Naive thymus-derived CD8-positive, alpha-beta T cell (primary cell): ENCODE measurements around the gene AFF4. TPM values are rescaled to one million over a fixed set of nuclear protein-coding genes. Genes with fewer than 3 reads are reported as not detected.

ENCODE experiments used
- ATAC-seq, 2 donors: fragments of 150-1000 bp; cut with Tn5 transposase in 1 of 2; sonication (Bioruptor Pico), chemical (Tn5 transposase) in 1 of 2; 1 replicate in 1 of 2; 2 replicates in 1 of 2; pipeline ENCODE4 v1.10.0; 2021; ENCODE audit warnings: mild to moderate bottlenecking in 2 of 2, moderate library complexity in 2 of 2
- POLR2A ChIA-PET: fragments of 350-600 bp; sonication (Branson Sonifier 250); formaldehyde crosslinking; loops from one replicate; lab custom pipeline; 2021; ENCODE audit warnings: antibody characterized with exemption; lab: Charles Lee
- DNase-seq, 10 donors: peaks; one replicate each; pipeline versions ENCODE4 v3.0.0 to v3.0.0-alpha.2; 2020 to 2022
- H3K27ac Mint-ChIP-seq, 10 donors: one replicate each; pipeline ENCODE4 v1.8.0; 2020 to 2022; ENCODE audit warnings: mild to moderate bottlenecking in 10 of 10, mixed read lengths in 10 of 10, moderate library complexity in 4 of 10, inconsistent platforms in 1 of 10
- H3K27me3 Mint-ChIP-seq, 5 donors: one replicate each; pipeline ENCODE4 v1.8.0; 2021 to 2022; ENCODE audit warnings: mixed read lengths in 5 of 5
- H3K36me3 Mint-ChIP-seq, 3 donors: one replicate each; pipeline ENCODE4 v1.8.0; 2020 to 2022; ENCODE audit warnings: mixed read lengths in 3 of 3, mild to moderate bottlenecking in 2 of 3, inconsistent platforms in 1 of 3
- H3K4me1 Mint-ChIP-seq, 4 donors: one replicate each; pipeline ENCODE4 v1.8.0; 2021 to 2022; ENCODE audit warnings: mixed read lengths in 4 of 4
- H3K4me3 Mint-ChIP-seq, 10 donors: one replicate each; pipeline ENCODE4 v1.8.0; 2020 to 2022; ENCODE audit warnings: mild to moderate bottlenecking in 10 of 10, mixed read lengths in 10 of 10, moderate library complexity in 6 of 10, inconsistent platforms in 1 of 10
- H3K9me3 Mint-ChIP-seq, 9 donors: one replicate each; pipeline ENCODE4 v1.8.0; 2020 to 2022; ENCODE audit warnings: mixed read lengths in 9 of 9, mild to moderate bottlenecking in 3 of 9, inconsistent platforms in 1 of 9, moderate library complexity in 1 of 9
- polyA plus RNA-seq, 3 donors: library from polyadenylated mRNA; unstranded; fragments of 300-500 nt; fragmentation: Illumina TruSeq; gene quantifications; one replicate each; pipeline ENCODE4 v1.2.3, GENCODE V29; 2021
- total RNA-seq, 8 experiments: library from RNA in 2 of 8; stranded (reverse) in 2 of 8; gene quantifications; one replicate each; pipeline ENCODE4 v1.2.3 and lab custom pipeline; 2021 to 2026

Gene AFF4
- total and polyA plus RNA-seq, 5 experiments from 2014 or later, result 16.5 to 74.4 (median 20.9) TPM

DNA sequence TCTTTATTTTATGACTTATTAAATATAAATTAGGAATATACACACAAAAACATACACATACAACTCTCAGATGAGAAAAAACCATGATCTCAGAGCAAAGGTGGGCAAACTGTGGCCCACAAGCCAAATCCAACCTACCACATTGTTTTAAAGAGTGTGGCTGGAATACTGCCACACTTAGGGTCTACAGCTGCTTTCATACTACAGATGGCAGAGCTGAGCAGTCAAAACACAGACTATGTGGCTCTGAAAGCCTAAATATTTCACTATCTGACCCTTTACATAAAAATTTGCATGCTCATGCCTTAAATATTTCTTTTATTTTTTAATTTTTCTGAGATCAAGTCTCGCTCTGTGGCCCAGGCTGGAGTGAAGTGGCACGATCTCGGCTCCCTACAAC, 61.7 kb downstream of the AFF4 start:
- Mint-ChIP-seq H3K27ac (no peak overlapping the region), H3K36me3 (peaks cover 0 to 66% (median 10%) of the 10 kb centered on the region in 3 donors), H3K27me3 (no peaks in the 10 kb centered on the region), H3K4me3 (no peak overlapping the region), H3K4me1 (peaks cover 5 to 14% (median 13%) of the 10 kb centered on the region in 4 donors), H3K9me3 (no peaks in the 10 kb centered on the region)
- ATAC-seq (no peak), DNase-seq (no peak)
- POLR2A ChIA-PET, result no interaction called here

DNA sequence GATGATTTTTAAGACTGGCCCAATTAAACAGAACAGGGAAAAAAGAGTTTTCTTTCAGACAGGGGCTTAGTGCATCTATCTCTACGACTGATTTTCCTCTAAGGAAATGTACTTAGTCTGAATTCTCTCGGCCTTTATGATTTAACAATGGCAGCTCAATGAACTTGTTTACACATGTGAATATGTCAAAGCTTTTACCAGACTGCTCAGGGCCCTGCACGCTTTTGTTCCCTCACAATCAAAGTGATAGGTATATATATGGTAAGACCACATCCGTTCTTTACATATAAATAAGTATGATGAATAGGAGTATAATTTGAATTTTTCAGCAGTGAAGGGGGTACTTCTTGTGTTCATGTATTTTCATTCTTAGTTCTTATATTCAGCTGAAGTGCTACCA, 62.4 kb downstream of the AFF4 start:
- H3K4me3 Mint-ChIP-seq, result no peak overlapping the region
- POLR2A ChIA-PET, result no interaction called here
- no peak overlapping the region for H3K27ac Mint-ChIP-seq
- DNase-seq (no peak), ATAC-seq (no peak)
- H3K9me3 Mint-ChIP-seq, result no peaks in the 10 kb centered on the region
- H3K36me3 Mint-ChIP-seq, result peaks cover 0 to 73% (median 14%) of the 10 kb centered on the region in 3 donors
- no peaks in the 10 kb centered on the region for H3K27me3 Mint-ChIP-seq
- peaks cover 5 to 13% (median 12%) of the 10 kb centered on the region in 4 donors for H3K4me1 Mint-ChIP-seq

DNA sequence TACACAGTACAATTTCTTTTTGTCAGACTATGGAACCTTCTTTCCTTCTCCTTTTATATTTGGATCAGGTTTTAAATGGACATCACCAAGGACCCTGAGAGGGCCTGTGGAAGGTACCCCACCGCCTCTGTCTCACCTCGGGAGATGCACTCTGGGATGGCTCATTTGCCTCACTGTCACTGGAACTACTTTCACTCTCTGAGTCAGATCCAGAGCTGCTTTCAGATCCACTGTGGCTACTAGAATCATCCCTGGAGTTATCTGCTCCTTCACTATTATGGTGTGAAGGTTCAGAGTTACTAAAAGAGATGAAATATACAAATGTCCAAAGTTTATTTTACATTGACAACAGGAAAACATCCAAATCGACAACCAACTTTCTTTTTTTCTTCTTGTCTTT, 65.3 kb downstream of the AFF4 start:
- POLR2A ChIA-PET, result no interaction called here
- no peak for ATAC-seq
- H3K4me3 Mint-ChIP-seq, result no peak overlapping the region
- H3K4me1 Mint-ChIP-seq, result peaks cover 0 to 5% (median 1%) of the 10 kb centered on the region in 4 donors
- H3K27ac Mint-ChIP-seq, result no peak overlapping the region
- no peaks in the 10 kb centered on the region for H3K9me3 Mint-ChIP-seq
- H3K27me3 Mint-ChIP-seq, result no peaks in the 10 kb centered on the region
- peaks cover 7 to 84% (median 12%) of the 10 kb centered on the region in 3 donors for H3K36me3 Mint-ChIP-seq
- DNase-seq, result no peak

DNA sequence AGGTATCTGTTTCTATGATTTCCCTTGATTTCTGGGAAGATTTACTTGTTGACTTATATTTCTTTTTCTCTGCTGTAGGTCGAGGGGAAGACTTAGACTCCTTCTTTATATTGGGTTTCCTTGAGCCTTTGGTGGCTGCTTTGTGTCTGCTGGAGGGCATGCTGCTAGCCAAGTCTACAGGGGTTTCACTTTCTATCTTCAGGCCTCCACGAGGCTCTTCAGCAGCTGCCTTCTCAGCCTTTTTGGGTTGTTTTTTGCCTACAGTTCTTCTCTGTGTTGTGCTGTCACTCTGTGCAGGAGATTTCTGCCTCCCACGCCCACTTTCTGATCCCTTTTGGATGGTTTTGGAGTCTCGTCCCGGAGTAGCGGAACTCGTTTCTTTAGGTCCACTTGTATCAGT, 66.7 kb downstream of the AFF4 start:
- no peak for ATAC-seq
- Mint-ChIP-seq H3K27ac (peak overlapping the region in 6 of 10 donors; percentile 16 to 65 (median 22)), H3K4me3 (no peak overlapping the region), H3K4me1 (peaks cover 0 to 6% (median 1%) of the 10 kb centered on the region in 4 donors), H3K36me3 (peaks cover 7 to 87% (median 17%) of the 10 kb centered on the region in 3 donors), H3K27me3 (no peaks in the 10 kb centered on the region), H3K9me3 (no peaks in the 10 kb centered on the region)
- no peak for DNase-seq
- POLR2A ChIA-PET, result interaction anchor here (0.7 kb wide), 1 partner anchor 67 kb away, joined by 3 read pairs; the partner anchor contains the start of gene AFF4

DNA sequence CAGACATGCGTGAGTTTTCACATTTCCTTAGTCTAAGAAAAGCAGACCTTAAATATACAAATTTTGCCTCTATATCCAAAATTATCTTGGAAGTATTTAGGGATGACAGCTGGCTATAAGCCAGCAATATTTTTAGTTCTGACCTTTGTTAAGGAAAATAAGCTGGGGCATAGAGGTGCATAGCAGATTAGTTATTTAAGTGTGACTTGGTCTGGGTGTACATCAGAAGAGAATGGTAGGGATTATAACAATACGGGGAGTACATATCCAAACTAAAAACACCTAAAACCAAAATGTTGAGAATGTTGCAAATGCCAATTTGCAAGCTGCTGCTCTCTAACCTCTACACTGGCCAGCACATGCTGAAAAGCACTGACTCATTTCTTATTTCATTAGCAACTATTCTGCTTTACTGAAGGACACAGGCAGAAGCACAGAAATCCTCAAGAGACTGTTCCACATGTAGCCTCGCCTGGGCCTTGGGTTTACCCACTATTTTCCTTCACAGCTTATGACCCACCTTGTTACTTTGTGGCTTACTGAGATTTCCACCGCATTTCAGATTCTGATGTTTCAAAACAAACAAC, 67.6 kb downstream of the AFF4 start:
- Mint-ChIP-seq H3K4me1 (peaks cover 0 to 6% (median 1%) of the 10 kb centered on the region in 4 donors), H3K27ac (peak overlapping the region in 5 of 10 donors; percentile 8 to 71 (median 17)), H3K36me3 (peaks cover 7 to 84% (median 17%) of the 10 kb centered on the region in 3 donors), H3K9me3 (no peaks in the 10 kb centered on the region), H3K4me3 (no peak overlapping the region), H3K27me3 (no peaks in the 10 kb centered on the region)
- ATAC-seq, result no peak
- DNase-seq, result no peak
- POLR2A ChIA-PET, result no interaction called here

DNA sequence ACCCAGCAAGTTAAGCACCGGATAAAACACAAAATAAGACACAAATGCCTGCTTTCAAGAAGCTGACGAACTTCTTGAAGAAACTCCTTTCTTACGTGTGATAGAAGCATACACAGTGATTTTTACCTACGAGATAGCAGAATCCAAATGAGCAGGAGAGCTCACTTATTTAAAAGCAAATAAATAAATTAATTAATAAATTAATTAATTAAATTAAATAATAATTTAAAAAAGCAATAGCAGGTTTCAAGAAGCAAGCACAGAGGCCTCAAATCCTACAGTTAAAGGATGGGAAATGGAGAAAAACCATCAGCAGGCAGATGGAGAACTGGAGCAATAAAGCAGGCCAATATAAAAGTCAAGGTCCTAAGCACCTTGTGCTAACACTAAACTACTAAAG, 72.6 kb downstream of the AFF4 start:
- POLR2A ChIA-PET, result interaction anchor here (0.6 kb wide), 1 partner anchor 143 kb away, joined by 3 read pairs; no protein-coding TSS in a partner anchor
- Mint-ChIP-seq H3K27me3 (no peaks in the 10 kb centered on the region), H3K4me1 (peaks cover 0 to 4% (median 1%) of the 10 kb centered on the region in 4 donors), H3K36me3 (peaks cover 7 to 82% (median 21%) of the 10 kb centered on the region in 3 donors), H3K9me3 (no peaks in the 10 kb centered on the region), H3K27ac (no peak overlapping the region), H3K4me3 (no peak overlapping the region)
- DNase-seq (no peak), ATAC-seq (no peak)

GRCh38 chr5:132889501-132889900, 73.9 kb downstream of the AFF4 start:
- ATAC-seq (no peak), DNase-seq (no peak)
- no peaks in the 10 kb centered on the region for H3K9me3 Mint-ChIP-seq
- POLR2A ChIA-PET, result no interaction called here
- H3K36me3 Mint-ChIP-seq, result peaks cover 0 to 81% (median 18%) of the 10 kb centered on the region in 3 donors
- H3K27me3 Mint-ChIP-seq, result no peaks in the 10 kb centered on the region
- no peak overlapping the region for H3K4me3 Mint-ChIP-seq
- peak overlapping the region in 3 of 10 donors; percentile 4 to 29 (median 11) for H3K27ac Mint-ChIP-seq
- peaks cover 0 to 1% (median 0%) of the 10 kb centered on the region in 4 donors for H3K4me1 Mint-ChIP-seq

DNA sequence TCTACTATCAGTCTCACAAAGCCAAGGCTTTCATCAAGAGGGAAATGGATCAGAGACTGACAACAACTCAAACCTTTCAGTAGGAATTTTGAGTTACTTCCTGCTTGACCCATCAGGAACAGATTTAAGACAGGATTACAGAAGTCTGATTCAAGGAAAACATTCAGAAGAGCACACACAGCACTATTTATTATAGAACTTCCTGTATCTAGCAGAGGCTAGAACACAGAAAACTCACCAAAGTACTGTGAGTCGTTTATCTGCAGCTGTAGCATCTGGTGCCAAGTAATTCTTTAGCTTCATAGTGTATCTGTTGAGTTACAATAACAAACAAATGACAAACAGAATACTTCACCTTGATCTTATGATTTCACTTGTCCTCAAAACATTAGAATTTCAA, 76.2 kb downstream of the AFF4 start:
- H3K4me1 Mint-ChIP-seq, result peaks cover 0 to 1% (median 0%) of the 10 kb centered on the region in 4 donors
- no peak overlapping the region for H3K4me3 Mint-ChIP-seq
- H3K9me3 Mint-ChIP-seq, result no peaks in the 10 kb centered on the region
- H3K36me3 Mint-ChIP-seq, result peaks cover 0 to 82% (median 18%) of the 10 kb centered on the region in 3 donors
- no peak for ATAC-seq
- peak overlapping the region in 2 of 10 donors; percentile 25 to 49 for H3K27ac Mint-ChIP-seq
- POLR2A ChIA-PET, result no interaction called here
- DNase-seq, result no peak
- H3K27me3 Mint-ChIP-seq, result no peaks in the 10 kb centered on the region

DNA sequence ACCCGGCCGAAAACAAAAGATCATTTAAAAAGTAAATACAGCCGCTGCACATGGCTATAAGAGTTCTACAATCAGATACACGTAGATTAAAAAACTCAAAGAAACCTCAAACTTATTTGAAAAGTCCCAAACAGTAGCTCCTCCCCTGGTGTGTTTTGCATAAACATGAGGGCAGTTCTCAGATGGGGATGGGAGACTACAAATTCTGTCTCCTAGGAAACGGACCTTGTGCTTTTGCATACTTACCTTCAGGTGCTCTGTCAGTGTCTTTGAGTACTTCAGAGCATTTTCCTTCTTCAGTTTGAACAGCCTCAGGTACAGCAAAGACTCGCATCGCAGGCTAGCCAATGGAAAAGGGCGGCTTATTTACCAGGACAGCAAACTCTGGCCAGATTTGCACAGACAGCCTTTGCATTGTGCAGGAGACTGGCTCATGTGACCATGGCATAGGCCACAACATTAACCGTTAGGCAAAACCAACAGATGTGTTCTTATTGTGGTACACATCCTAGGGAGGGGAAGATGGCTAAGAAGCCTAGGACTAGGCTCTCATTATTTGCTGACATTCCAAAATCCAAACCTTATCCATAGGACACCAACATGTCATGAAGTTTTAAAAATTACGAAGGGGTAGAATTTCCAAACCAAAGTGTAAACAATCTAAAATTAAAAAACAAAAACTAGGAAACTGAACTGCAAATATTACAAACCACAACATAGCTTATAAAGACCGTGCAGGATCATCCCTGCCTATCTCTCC, 77.2 kb downstream of the AFF4 start:
- ATAC-seq, result no peak
- H3K36me3 Mint-ChIP-seq, result peaks cover 0 to 84% (median 13%) of the 10 kb centered on the region in 3 donors
- no peaks in the 10 kb centered on the region for H3K27me3 Mint-ChIP-seq
- no peak overlapping the region for H3K4me3 Mint-ChIP-seq
- H3K27ac Mint-ChIP-seq, result peak overlapping the region in 4 of 10 donors; percentile 6 to 58 (median 33)
- no peaks in the 10 kb centered on the region for H3K4me1 Mint-ChIP-seq
- H3K9me3 Mint-ChIP-seq, result no peaks in the 10 kb centered on the region
- POLR2A ChIA-PET, result no interaction called here
- no peak for DNase-seq

DNA sequence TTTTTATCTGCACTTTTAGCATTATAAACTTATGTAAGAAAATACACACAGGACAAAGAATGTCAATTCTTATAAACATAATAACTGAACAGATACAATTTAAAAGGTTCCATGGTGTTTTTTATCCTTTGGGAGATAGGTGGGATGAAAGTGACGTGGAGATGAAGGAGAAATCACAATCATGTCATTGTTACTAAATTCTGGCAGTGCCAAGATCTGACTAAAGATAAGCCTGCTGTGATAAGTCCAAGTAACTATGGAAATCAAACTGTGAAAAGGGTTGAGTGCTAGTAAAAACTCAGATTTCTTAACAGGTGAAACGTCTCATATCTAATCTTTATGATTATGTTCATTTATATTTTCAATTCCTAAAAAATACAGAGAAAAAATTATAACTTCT, 78.9 kb downstream of the AFF4 start:
- Mint-ChIP-seq H3K27me3 (no peaks in the 10 kb centered on the region), H3K4me1 (no peaks in the 10 kb centered on the region), H3K9me3 (no peaks in the 10 kb centered on the region), H3K36me3 (peaks cover 0 to 86% (median 16%) of the 10 kb centered on the region in 3 donors), H3K27ac (peak overlapping the region in 2 of 10 donors; percentile 45 to 83), H3K4me3 (no peak overlapping the region)
- no peak for ATAC-seq
- POLR2A ChIA-PET, result interaction anchor here (0.7 kb wide), 1 partner anchor 76 kb away, joined by 3 read pairs; no protein-coding TSS in a partner anchor
- no peak for DNase-seq

GRCh38 chr5:132883261-132883834, 80.1 kb downstream of the AFF4 start:
- no peaks in the 10 kb centered on the region for H3K27me3 Mint-ChIP-seq
- no peaks in the 10 kb centered on the region for H3K9me3 Mint-ChIP-seq
- peaks cover 0 to 90% (median 16%) of the 10 kb centered on the region in 3 donors for H3K36me3 Mint-ChIP-seq
- H3K4me3 Mint-ChIP-seq, result no peak overlapping the region
- DNase-seq, result peak in 6 of 10 donors; percentile 5 to 28 (median 18)
- H3K27ac Mint-ChIP-seq, result peak overlapping the region in 4 of 10 donors; percentile 31 to 68 (median 38)
- POLR2A ChIA-PET, result interaction anchor here (1.1 to 1.4 kb wide), 3 partner anchors 10 to 168 kb away, joined by 3 read pairs; partner anchors contain the start of genes HSPA4 and LEAP2
- ATAC-seq, result peak; percentile 42 to 69
- H3K4me1 Mint-ChIP-seq, result no peaks in the 10 kb centered on the region

DNA sequence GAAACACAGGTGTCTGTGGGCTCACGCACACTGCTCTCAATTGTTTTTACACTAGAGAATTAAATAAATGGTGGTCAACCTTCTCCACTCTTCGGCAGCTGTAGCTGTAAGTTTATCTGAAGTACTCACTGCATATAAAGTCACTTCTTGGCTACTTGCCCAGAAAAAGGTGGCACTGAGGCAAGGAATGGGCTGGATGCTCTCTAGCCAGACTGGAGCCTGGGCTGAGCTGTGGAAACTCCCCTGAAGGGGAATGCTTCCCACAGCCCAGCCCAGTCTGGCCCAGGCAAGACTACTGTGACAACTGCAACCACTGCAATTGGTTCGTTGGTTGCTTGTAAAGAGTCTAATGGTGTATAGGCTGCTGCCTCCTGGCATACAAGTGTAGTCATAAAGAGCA, 85.5 kb downstream of the AFF4 start:
- Mint-ChIP-seq H3K27ac (peak overlapping the region in 2 of 10 donors; percentile 28 to 53), H3K4me3 (no peak overlapping the region), H3K36me3 (peaks cover 0 to 69% (median 6%) of the 10 kb centered on the region in 3 donors), H3K27me3 (no peaks in the 10 kb centered on the region), H3K4me1 (peaks cover 0 to 1% (median 0%) of the 10 kb centered on the region in 4 donors), H3K9me3 (no peaks in the 10 kb centered on the region)
- POLR2A ChIA-PET, result no interaction called here
- ATAC-seq (no peak), DNase-seq (no peak)
